Activated naive CD4-positive, alpha-beta T cell treated with Interleukin-2 at 50 U/mL for 16 hours (primary cell): Measurements from ENCODE around the gene ENDOG.
"Not testable (repeated sequence)": the region's sequence is repeated elsewhere in the genome, so short reads cannot be mapped to it uniquely, and the experiment has no call there.

Experiments used
- DNase-seq: peaks from one replicate; pipeline ENCODE4 v3.0.0-alpha.2; 2020

The ENDOG gene

DNA sequence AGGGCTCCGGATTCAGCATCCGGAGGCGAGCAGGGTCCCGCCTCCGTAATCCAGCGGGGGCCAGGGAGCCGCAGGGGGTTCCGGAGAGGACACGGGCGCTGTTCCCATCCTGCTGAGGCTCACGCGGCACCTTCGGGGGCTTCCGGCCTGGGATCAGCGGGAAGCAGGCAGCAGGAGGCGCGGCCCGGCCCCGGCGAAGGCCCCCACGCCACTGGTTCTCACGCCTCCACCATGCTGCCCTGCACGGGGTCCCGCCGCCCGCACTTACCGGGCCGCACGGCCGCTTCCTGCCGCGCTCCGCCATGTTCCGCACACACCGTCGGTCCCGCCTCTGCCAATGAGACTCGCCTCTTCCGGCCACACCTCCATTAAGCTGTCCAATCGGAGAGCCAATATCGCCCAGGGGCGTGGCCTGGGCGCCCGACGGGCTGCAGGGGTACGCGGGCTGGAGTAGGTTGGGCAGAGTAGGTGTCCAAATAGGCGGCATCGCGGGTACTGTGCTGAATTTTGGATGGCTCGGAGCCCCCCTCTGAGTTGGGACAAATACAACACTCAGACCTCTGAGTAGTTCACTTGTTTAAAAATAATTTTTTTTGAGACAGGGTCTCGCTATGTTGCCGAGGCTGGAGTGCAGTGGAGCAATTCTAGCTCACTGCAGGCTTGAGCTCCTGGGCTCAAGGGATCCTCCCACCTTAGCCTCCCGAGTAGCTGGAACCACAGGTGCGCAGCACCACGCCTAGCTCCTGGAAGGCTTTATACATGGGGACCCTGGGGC is 11.4 kb downstream of the ENDOG start, which contains the start of gene SPOUT1:
Gene SPOUT1, minus strand, starts transcription at position 318 of the 775 bp plus-strand sequence. Its CDS starts 14 bp downstream, at position 304.
- DNase-seq: peak; percentile 96

DNA sequence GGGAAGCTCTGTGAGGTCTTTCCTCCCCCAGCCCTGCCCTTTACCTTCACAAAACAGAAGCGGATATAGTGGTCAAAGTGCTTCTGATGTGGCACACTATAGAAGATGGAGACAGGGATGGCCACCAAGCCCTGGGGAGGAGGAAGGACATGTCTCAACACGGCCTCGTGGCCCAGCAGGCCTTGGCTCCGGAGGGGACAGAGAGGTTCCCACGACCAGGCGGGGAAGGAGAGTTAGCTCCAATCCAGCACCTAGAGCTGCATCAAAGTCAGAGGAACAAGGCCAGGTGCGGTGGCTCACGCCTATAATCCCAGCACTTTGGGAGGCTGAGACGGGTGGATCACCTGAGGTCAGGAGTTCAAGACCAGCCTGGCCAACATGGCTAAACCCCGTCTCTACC is 15.4 kb downstream of the ENDOG start:
- no peak for DNase-seq

DNA sequence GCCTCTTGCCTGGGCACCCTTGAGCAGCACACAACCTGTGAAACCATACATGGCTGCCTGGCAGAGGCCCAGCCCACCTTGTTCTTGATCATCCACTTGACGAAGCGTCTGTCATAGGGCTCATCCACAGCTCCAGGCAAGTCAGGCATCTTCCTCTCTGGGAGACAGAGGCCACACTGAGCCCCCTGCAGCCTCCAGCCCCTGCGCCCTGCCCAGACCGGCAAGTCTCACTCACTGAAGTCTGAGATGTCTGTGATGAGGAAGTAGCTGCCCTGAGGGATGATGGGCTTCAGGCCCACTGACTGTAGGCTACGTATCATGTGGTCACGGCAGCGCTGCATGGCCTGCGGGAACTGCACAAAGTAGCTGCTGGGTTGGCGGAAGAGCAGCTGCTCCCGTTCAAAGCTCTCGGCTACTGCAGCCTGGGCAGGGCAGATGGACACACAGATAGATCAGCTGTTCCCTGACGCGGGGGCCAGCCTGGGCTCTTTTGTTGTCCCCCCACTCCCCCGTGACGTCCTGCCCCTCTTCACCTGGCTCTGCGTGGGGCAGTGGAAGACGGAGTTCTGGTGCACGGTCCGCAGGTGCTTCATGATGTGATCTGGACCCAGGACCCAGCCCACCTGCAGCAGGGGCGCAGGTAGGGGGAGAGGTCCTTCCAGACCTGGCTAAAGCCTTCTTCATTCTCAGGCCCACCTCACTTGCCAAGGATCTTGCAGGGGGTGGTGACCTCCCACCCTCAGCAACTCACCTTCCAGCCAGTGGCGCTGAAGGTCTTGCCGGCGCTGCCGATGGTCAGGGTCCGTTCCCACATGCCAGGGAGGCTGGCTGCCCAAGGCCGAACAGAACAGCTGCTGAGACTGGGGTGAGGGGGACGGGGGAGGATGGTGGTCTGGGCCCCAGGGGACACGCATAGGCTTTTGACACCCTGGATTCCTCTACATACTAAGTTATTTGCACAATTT is 17.2 kb downstream of the ENDOG start:
- DNase-seq: no peak

DNA sequence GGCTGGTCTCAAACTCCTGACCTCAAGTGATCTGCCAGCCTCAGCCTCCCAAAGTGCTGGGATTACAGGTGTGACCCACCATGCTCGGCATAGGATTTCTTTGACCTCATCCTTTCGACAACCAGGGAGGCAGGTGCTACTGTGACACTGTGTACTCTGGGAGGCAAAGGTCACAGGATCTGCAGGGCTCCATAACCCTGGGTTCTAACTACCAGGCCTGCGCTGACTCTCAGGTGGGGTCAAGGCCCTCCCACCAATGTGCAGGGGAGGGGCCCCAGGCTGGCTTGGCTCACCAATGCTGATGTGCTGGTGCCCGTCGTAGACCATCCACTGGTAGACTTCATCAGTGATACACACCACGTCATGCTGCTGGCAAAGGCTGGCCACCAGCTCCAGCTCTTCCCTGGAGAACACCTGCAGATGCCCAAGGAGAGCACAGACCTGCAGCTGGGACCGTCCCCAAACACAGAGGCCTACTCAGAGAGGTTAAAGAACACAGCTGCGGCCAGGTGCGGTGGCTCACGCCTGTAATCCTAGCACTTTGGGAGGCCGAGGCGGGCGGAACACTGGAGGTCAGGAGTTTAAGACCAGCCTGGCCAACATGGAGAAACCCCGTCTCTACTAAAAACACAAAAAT is 18.3 kb downstream of the ENDOG start:
- no peak for DNase-seq

DNA sequence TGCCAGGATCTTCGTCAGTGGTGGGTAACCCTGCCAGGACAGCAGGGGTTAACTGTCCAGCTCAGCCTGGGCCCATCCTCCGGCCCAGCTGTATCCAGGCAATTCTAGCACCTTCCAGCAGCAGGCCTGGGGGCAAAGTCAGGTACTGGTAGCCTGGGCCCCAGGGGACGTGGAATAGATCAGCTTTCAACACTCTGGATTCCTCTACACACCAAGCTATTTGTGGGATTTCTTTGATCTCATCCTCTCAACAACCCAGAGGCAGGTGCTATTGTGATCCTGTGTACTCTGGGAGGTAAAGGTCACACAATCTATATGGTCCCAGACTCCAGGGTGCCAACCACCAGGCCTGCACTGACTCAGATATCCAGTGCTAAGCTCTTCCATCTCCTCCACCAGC is 20.0 kb downstream of the ENDOG start:
- DNase-seq: no peak

DNA sequence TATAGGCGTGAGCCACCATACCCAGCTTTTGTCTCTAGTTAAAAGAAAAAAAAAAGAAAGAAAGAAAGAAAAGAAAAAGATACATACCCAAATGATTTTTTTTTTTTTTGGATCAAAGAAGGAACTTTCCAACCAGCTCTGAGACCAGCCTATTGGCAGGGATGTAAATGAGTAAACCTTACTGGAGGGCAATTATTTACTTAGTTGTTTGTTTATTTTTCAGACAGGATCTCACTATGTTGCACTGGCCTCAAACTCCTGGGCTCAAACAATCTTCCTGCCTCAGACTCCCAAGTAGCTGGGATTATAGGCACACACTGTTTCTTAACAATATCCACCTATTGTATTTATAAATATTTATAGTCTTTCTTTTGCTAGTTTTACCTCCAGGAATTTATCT is 22.2 kb downstream of the ENDOG start:
- no peak for DNase-seq

DNA sequence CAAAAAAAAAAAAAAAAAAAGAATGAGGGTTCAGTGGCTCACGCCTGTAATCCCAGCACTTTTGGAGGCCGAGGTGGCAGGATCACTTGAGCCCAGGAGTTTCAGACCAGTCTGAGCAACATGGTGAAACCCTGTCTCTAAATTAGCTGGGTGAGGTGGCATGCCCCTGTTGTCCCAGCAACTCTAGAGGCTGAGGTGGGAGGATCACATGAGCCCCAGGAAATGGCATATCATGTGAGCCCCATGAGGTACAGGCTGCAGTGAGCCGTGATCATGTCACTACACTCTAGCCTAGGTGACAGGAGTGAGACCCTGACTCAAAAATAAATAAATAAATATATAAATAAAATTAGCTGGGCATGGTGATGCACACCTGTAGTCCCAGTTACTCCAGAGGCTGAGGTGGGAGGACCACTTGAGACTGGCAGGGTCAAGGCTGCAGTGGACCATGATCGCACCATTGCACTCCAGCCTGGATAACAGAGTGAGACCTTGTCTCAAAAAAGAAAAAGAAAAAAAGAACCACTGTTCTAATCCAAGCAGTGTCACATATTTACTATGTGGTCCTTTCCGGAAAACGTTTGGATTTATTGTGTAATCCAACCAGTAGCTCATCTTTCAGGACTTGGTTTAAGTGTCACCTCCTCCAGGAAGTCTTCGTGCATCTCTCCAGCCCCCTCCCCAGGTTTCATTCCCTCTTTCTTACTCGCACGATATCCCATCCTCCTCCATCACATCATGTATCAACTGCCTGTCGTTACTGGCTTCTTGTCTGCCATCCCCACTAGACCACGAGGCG is 23.6 kb downstream of the ENDOG start:
- no peak for DNase-seq

DNA sequence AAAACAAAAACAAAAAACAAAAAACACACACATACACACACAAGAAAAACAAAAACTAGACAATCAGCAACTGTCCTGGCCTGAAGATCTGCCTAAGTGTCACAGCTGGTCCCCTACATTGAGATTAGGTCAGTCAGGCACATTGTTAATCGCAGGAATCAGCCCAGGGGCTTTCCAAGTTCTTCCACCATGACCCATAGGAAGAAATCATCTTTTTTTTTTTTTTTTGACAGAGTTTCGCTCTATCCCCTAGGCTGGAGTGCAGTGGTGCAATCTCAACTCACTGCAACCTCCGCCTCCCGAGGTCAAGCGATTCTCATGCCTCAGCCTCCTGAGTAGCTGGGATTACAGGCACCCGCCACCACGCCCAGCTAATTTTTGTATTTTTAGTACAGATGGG is 24.9 kb downstream of the ENDOG start:
- DNase-seq: not testable (repeated sequence)

DNA sequence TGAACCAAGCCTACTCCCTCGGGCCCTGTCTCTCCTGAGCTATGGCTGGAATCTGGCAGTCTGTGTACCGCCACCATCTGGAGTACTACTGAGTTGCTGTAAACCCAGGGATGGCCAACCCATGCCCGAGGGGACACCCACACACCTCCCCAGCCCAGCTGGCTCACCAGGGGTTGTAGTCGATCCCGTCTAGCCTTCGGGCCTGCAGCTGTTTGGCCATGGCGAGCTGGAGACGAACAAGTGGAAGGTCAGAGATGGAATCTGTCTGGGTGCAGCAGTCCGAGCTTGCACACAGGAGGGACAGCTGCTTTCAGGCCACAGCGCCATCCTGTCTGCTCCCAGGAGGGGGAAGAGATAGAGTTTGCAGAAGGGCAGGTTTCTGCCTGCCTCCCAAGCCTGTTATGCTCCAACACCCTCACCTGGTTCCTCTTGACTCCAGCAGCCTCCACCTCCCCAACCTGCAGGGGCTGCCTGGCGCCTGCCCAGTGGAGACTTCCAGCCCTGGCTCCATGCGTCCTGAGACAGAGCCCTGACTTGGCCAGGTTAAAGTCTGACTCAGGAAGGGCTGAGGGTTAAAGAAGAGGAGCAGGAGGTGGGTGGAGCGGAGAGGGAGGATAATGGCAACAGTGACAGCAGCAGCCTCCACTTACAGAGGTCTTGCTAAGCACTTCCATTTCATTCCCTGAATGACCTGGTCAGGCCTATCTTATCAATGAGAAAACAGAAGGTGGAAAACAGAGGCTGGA is 27.1 kb downstream of the ENDOG start:
- DNase-seq: no peak

DNA sequence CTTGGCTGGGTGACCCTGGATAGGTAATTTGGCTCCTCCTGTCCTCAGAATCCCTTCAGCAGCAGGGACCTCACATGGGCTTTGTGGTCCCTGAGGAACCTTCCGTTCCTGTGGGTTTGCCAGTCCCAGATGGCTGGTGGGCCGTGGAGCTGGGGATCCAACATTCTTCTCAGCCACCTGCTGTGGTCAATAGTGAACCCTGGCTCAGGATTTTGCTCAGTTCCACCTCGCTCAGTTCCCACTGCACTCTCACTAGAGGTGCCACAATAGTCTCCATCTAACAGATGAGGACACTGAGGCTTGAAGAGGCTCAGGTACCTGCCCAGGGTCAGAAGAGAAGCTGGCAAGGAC is 28.4 kb downstream of the ENDOG start:
- DNase-seq: no peak

DNA sequence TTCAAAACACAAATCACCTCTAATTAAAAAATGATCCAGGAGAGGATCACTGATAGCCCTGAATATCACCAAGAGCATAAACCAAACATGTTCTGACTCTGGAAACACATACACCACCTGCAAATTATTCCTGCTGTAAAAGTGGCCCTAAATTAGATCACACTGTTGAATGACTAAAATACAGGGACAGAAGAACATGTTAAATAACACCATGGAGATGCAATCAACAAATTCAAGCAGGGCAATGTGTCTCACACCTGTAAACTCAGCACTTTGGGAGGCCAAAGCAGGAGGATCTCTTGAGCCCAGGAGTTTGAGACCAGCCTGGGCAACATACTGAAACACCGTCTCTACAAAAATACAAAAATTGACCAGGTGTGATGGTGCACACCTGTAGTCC is 29.5 kb downstream of the ENDOG start:
- no peak for DNase-seq

DNA sequence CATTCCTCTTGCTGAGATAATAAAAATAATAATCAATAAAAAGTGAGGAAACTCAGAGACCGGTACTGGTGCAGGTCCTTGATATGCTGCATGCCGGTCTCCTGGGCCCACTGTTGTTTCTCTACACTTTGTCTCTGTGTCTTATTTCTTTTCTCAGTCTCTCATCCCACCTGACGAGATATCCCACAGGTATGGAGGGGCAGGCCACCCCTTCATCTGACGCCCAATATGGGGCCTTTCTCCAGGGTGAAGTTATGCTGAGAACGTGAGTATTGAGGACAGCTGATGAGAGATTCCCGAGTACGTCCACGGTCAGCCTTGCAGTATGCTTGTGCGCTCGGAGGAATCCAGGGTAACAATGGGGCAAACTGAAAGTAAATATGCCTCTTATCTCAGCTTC is 32.7 kb downstream of the ENDOG start:
- DNase-seq: not testable (repeated sequence)

DNA sequence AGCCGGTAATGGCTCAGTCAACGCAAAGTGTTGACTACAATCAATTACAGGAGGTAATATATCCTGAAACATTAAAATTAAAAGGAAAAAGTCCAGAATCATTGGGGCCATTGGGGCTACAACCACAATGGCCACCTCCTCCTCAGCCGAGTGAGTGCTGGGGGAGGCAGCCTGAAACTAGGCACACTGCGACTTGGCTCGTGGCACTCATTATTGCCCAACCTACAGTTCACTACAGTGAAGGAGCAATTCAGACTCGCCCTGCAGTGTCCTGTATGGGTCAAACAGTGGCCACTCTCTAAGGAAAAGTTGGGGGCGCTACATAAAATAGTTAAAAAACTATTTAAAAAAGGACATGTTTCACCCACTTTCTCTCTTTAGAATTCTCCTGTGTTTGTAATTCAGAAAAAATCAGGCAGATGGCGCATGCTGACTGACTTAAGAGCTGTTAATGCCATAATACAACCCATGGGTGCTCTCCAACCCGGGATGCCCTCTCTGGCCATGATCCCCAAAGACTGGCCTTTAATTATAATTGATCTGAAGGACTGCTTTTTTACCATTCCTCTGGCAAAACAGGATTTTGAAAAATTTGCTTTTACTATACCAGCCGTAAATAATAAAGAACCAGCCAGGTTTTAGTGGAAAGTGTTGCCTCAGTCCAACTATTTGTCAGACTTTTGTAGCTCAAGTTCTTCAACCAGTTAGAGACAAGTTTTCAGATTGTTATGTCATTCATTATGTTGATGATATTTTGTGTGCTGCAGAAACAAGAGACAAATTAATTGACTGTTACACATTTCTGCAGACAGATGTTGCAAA is 33.7 kb downstream of the ENDOG start:
- not testable (repeated sequence) for DNase-seq

DNA sequence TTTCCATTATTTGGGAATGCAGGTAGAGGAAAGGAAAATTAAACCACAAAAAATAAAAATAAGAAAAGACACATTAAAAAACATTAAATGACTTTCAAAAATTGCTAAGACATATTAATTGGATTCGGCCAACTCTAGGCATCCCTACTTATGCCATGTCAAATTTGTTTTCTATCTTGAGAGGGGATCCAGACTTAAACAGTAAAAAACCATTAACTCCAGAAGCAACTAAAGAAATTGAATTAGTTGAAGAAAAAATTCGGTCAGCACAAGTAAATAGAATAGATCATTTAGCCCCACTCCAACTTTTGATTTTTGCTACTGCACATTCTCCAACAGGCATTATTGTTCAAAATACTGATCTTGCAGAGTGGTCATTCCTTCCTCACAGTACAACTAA is 34.3 kb downstream of the ENDOG start:
- DNase-seq: not testable (repeated sequence)

DNA sequence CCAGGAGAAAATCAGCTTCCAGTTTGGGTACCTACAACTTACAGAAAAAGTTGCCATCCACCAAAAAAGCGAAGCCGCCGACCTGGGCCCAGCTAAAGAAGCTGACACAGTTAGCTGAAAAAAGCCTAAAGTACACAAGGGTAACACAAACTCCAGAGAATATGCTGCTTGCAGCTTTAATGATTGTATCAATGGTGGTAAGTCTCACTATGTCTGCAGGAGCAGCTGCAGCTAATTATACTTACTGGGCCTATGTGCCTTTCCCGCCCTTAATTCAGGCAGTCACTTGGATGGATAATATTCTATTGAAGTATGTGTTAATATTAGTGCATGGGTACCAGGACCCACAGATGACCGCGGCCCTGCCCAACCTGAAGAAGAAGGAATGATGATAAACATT is 36.2 kb downstream of the ENDOG start:
- not testable (repeated sequence) for DNase-seq

DNA sequence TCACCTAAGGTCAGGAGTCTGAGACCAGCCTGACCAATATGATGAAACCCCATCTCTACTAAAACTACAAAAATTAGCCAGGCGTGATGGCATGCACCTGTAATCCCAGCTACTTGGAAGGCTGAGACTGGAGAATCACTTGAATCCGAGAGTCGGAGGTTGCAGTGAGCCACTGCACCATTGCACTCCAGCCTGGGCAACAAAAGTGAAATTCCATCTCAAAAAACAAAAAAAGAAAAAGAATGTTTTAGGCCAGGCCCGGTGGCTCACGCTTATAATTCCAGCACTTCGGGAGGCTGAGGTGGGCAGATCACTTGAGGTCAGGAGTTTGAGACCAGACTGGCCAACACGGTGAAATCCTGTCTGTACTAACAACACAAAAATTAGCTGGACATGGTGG is 40.2 kb downstream of the ENDOG start:
- DNase-seq: not testable (repeated sequence)

DNA sequence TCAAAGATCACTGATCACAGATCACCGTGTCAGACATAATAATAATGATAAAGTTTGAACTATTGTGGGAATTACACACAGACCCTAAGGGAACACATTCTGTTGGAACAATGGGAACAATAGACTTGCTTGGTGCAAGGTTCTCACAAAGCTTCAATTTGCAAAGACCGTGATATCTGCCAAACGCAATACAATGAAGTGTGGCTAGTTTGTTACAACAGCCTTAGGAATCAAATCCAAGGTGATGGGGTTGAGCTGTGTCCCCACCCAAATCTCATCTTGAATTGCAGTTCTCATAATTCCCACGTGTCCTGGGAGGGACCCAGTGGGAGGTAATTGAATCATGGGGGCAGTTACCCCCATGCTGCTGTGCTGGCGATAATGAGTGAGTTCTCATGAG is 42.6 kb downstream of the ENDOG start:
- no peak for DNase-seq

DNA sequence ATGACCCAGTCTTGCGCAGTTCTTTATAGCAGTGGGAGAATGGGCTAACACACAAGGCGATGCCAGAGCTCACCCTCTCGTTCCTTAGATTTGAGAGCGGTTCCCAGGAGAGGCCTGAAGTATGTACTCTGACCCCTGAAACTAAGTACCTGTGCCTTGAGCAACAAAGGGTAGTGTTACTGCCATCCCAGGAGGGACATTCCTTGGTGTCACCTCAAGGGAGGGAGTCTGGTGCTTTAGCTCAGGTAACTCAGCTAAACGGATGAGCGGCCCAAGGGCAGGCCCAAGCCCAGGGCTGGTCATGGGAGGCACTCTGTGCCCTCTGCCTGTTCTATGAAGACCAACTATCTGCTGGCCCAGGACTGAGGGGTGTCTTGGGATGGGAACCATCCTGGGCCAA is 43.2 kb downstream of the ENDOG start:
- no peak for DNase-seq

DNA sequence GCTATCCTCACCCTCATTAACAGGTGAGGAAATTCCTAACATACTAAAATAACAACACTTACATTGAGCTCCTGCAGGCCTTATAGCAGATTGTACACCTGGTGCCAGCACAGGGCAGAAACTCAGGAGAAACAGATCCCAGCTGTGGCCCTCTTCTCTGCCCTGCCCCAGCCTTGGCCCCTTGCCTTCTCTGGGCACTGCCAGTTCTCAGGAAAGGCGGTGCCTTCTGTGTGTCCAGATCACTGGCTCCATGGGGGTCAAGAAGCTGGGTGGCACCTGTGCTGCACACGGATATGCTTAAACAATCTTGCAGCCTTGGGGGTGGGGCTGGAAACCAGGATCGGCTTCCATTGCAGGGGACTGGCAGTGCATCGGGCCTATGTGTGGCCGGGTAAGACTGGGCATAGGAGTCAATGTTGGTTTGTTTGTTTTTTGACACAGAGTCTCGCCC is 44.1 kb downstream of the ENDOG start:
- DNase-seq: no peak

DNA sequence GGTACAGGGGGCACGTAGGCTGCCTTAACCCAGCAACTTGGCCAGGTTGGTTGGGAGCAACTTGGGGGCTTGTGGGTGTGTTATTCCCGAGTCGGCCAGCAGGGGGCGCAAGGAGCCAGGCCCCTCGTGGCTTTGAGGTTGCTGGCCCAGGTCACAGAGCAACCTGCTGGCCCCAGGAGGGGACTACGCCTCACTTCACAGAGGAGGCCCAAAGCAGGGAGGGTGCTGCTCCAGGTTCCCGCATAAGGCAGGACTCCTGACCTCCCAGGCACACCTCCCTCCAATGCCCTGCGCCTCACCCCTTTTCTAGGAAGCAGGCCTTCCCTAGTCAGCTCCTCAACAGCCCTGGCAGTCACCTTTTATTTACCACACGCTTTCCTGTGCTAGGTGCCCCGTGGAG is 45.3 kb downstream of the ENDOG start:
- peak; percentile 86 for DNase-seq
